Neural cell (in vitro differentiated cells): ENCODE results near the gene MYOM1.

Experiments
- EZH2 ChIP-seq: fragments of 200-600, 300-800 bp; shearing (Covaris generic), sonication (generic); IDR thresholded peaks from 2 replicates; pipeline ENCODE4 v1.6.1; 2014; ENCODE audit warnings: antibody characterized with exemption, low read length, borderline replicate concordance, mild to moderate bottlenecking; ENCODE audit not compliant: insufficient read depth, poor library complexity, severe bottlenecking
- POLR2AphosphoS5 ChIP-seq: IDR thresholded peaks from 2 replicates; pipeline ENCODE4 v1.6.1; 2012
- TF ChIP-seq, protein P1 (sequence below): fragments of 450-650 bp; IDR thresholded peaks from 2 replicates; pipeline ENCODE4 v1.5.1; 2014; ENCODE audit warnings: antibody characterized with exemption, mild to moderate bottlenecking, moderate library complexity; ENCODE audit not compliant: poor library complexity, severe bottlenecking

DNA sequence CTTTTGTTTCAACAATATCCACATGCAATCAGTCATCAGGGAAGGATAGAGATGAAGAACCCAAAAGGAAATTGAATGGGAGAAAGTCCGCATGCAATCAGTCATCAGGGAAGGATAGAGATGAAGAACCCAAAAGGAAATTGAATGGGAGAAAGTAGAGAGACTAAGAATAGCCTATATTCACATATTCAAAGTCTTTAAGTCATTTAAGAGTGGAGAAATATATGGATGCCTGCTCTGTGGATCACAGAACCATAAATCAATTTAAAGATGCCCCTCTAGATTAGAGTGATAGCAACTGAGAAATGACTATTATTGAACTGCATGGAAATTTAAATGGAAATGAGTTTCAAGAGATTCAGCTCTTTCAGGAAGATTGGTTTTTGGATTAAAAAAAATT is 116.8 kb downstream of the MYOM1 start:
- TF ChIP-seq EZH2 (no peak), POLR2AphosphoS5 (no peak)
- TF ChIP-seq, protein P1, sequence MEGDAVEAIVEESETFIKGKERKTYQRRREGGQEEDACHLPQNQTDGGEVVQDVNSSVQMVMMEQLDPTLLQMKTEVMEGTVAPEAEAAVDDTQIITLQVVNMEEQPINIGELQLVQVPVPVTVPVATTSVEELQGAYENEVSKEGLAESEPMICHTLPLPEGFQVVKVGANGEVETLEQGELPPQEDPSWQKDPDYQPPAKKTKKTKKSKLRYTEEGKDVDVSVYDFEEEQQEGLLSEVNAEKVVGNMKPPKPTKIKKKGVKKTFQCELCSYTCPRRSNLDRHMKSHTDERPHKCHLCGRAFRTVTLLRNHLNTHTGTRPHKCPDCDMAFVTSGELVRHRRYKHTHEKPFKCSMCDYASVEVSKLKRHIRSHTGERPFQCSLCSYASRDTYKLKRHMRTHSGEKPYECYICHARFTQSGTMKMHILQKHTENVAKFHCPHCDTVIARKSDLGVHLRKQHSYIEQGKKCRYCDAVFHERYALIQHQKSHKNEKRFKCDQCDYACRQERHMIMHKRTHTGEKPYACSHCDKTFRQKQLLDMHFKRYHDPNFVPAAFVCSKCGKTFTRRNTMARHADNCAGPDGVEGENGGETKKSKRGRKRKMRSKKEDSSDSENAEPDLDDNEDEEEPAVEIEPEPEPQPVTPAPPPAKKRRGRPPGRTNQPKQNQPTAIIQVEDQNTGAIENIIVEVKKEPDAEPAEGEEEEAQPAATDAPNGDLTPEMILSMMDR: no peak
